ENCODE results near the gene TSGA10IP. TPM values are rescaled to one million over a fixed set of nuclear protein-coding genes. Genes with fewer than 3 reads are reported as not detected.

TSGA10IP gene
- total RNA-seq, 4 donors from 2014 or later, result not detected

- 59 to 72% methylated on average over 6 of the region's 6 CpGs for WGBS, 2 donors (ENCODE audit: low coverage in 1 of 2)
Observed at GRCh38 chr11:65952052-65952521, 6.8 kb downstream of the TSGA10IP start.

GRCh38 chr11:65953471-65953870 is 8.2 kb downstream of the TSGA10IP start:
- 75 to 100% methylated on average over 4 to 5 of the region's 20 CpGs for WGBS, 2 donors (ENCODE audit: low coverage in 1 of 2)
- H3K9me3 ChIP-seq, result no peaks in the 10 kb centered on the region
- no peak for ATAC-seq

More at GRCh38 chr11:65952052-65952521, 6.8 kb downstream of the TSGA10IP start:
- peaks cover 53% of the 10 kb centered on the region for H3K27me3 ChIP-seq
- no peak for TF ChIP-seq CTCF (IDR thresholded peaks at IDR 0.05)
- TF ChIP-seq POLR2A (IDR thresholded peaks at IDR 0.05), result no peak
- no peak for TF ChIP-seq EP300 (IDR thresholded peaks at IDR 0.05)
- no peak for TF ChIP-seq POLR2AphosphoS5 (IDR thresholded peaks at IDR 0.05)
- no peaks in the 10 kb centered on the region for H3K4me1 ChIP-seq
- no peak for ATAC-seq
- no peaks in the 10 kb centered on the region for H3K9me3 ChIP-seq
- no peak overlapping the region for H3K27ac ChIP-seq
- no peak overlapping the region for H3K4me3 ChIP-seq
- H3K36me3 ChIP-seq, result no peaks in the 10 kb centered on the region

GRCh38 chr11:65954771-65955170 is 9.5 kb downstream of the TSGA10IP start:
- 37 to 64% methylated on average over 5 to 8 of the region's 8 CpGs for WGBS, 2 donors (ENCODE audit: low coverage in 1 of 2)
- Histone ChIP-seq H3K9me3 (no peaks in the 10 kb centered on the region), H3K27me3 (peaks cover 62% of the 10 kb centered on the region), H3K4me3 (no peak overlapping the region), H3K4me1 (no peaks in the 10 kb centered on the region), H3K36me3 (no peaks in the 10 kb centered on the region), H3K27ac (no peak overlapping the region)
- ATAC-seq, result no peak
- no peak for TF ChIP-seq POLR2A (IDR thresholded peaks at IDR 0.05)
- no peak for TF ChIP-seq EP300 (IDR thresholded peaks at IDR 0.05)
- no peak for TF ChIP-seq CTCF (IDR thresholded peaks at IDR 0.05)
- TF ChIP-seq POLR2AphosphoS5 (IDR thresholded peaks at IDR 0.05), result no peak

More at GRCh38 chr11:65953471-65953870, 8.2 kb downstream of the TSGA10IP start:
- TF ChIP-seq CTCF (IDR thresholded peaks at IDR 0.05) (no peak), POLR2A (IDR thresholded peaks at IDR 0.05) (no peak), POLR2AphosphoS5 (IDR thresholded peaks at IDR 0.05) (no peak), EP300 (IDR thresholded peaks at IDR 0.05) (no peak)
- Histone ChIP-seq H3K4me1 (no peaks in the 10 kb centered on the region), H3K27ac (no peak overlapping the region), H3K27me3 (peaks cover 58% of the 10 kb centered on the region), H3K36me3 (no peaks in the 10 kb centered on the region), H3K4me3 (no peak overlapping the region)

DNA sequence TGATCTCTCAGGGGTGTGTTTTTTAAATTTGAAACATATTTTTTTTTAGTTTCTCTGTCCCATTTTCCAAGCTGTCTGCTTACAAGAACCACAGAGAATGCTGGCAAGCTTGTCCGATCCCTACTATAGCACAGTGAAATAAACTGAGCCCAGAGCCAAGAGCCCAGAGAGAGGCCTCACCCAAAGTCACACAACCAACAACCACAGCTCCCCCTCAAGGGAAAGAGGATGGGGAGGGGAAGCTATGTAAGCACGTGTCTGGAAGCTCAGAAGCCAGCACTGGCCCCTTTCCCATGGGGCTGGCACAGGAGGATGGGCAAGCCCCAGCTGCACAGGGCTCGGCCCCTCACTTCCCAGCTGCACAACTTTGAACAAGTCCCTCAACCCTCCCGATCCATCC is 13.0 kb downstream of the TSGA10IP start:
- ATAC-seq, result no peak
- Histone ChIP-seq H3K27ac (no peak overlapping the region), H3K9me3 (no peaks in the 10 kb centered on the region), H3K4me3 (no peak overlapping the region), H3K4me1 (peaks cover 10 to 22% (median 17%) of the 10 kb centered on the region in 3 donors), H3K27me3 (peaks cover 51% of the 10 kb centered on the region), H3K36me3 (no peaks in the 10 kb centered on the region)
- TF ChIP-seq POLR2A (IDR thresholded peaks at IDR 0.05) (no peak), POLR2AphosphoS5 (IDR thresholded peaks at IDR 0.05) (no peak), CTCF (IDR thresholded peaks at IDR 0.05) (no peak), EP300 (IDR thresholded peaks at IDR 0.05) (no peak)
- 29 to 43% methylated on average over 1 to 3 of the region's 4 CpGs for WGBS, 2 donors (ENCODE audit: low coverage in 1 of 2)

DNA sequence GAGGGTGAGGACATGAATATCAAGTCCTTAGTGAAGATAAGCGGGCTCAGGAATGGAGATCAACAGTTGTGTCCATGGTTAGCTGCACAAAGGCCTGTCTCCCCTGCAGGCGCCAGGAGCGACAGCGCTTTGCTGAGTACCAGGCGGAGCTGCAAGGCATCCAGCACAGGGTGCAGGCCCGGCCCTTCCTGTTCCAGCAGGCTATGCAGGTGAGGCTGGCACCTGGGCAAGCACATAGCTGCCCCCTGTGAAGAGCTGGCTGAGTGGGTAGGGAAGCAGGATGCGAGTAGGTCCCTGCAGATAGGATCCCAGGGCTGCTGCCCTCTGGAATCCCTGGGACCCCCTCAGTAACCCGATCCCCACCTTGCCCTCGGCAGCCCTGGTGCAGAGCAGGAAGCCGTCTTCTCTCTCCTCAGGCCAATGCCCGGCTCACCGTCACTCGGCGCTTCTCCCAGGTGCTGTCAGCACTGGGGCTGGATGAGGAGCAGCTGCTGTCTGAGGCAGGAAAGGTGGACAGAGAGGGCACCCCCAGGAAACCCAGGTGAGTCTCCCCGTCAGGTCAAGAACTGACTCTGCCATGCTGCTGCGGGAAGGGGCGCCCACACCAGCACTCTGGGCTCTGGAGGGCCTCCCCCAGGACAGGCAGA is 13.6 kb downstream of the TSGA10IP start:
- H3K27me3 ChIP-seq, result peaks cover 45% of the 10 kb centered on the region
- TF ChIP-seq POLR2A (IDR thresholded peaks at IDR 0.05), result no peak
- TF ChIP-seq CTCF (IDR thresholded peaks at IDR 0.05), result no peak
- TF ChIP-seq EP300 (IDR thresholded peaks at IDR 0.05), result no peak
- TF ChIP-seq POLR2AphosphoS5 (IDR thresholded peaks at IDR 0.05), result no peak
- no peak overlapping the region for H3K4me3 ChIP-seq
- no peaks in the 10 kb centered on the region for H3K9me3 ChIP-seq
- H3K36me3 ChIP-seq, result peaks cover 0 to 4% of the 10 kb centered on the region in 2 donors
- ATAC-seq, result no peak
- peaks cover 10 to 28% (median 23%) of the 10 kb centered on the region in 3 donors for H3K4me1 ChIP-seq
- WGBS, 2 donors (ENCODE audit: low coverage in 1 of 2), result 80% methylated on average over 1 to 2 of the region's 17 CpGs
- no peak overlapping the region for H3K27ac ChIP-seq

Data from gastroesophageal sphincter (tissue), 4 donors.